Right atrium auricular region (tissue), 2 donors: ENCODE measurements around the gene NXPH1. TPM values are rescaled to one million over a fixed set of nuclear protein-coding genes. Genes with fewer than 3 reads are reported as not detected.

Source experiments
- DNase-seq: peaks from one replicate; pipeline ENCODE4 v3.0.0-alpha.2; 2019; ENCODE audit warnings: low spot score
- H3K27ac ChIP-seq, 2 donors: fragments of 200-600 bp; sonication (generic); 1 replicate in 1 of 2; 2 replicates in 1 of 2; pipeline ENCODE4 v1.5.1; 2016 to 2019
- H3K27me3 ChIP-seq, 2 donors: fragments of 200-600 bp; sonication (generic); one replicate each; pipeline versions ENCODE4 v1.5.1 to v1.6.0; 2017 to 2019
- H3K36me3 ChIP-seq: fragments of 200-600 bp; sonication (generic); one replicate; pipeline ENCODE4 v1.5.1; 2016
- H3K4me1 ChIP-seq, 2 donors: fragments of 200-600 bp; sonication (generic); one replicate each; pipeline versions ENCODE4 v1.5.1 to v1.6.0; 2017 to 2019
- H3K4me3 ChIP-seq, 2 donors: fragments of 200-600 bp; sonication (generic); 1 replicate in 1 of 2; 2 replicates in 1 of 2; pipeline ENCODE4 v1.5.1; 2017 to 2019; ENCODE audit warnings: mild to moderate bottlenecking in 1 of 2, moderate library complexity in 1 of 2
- H3K9me3 ChIP-seq, 2 donors: fragments of 200-600 bp; sonication (generic); one replicate each; pipeline ENCODE4 v1.5.1; 2019
- CTCF ChIP-seq, 2 donors: fragments of 200-600 bp; sonication (generic); IDR thresholded peaks; one replicate each; pipeline ENCODE4 v1.5.1; 2019; ENCODE audit warnings: antibody characterized with exemption in 2 of 2
- total RNA-seq, 2 donors: library from RNA; depleted of rRNA; stranded (reverse); fragments of >200 nt; gene quantifications; one replicate each; pipeline ENCODE4 v1.1.0, GENCODE V29; 2016

NXPH1 gene
- total RNA-seq, 2 donors from 2014 or later = not detected

- DNase-seq = no peak
- Histone ChIP-seq H3K4me1 (peaks cover 0 to 8% of the 10 kb centered on the region in 2 donors), H3K27me3 (peaks cover 0 to 6% of the 10 kb centered on the region in 2 donors), H3K36me3 (no peaks in the 10 kb centered on the region), H3K9me3 (no peaks in the 10 kb centered on the region), H3K4me3 (no peak overlapping the region), H3K27ac (no peak overlapping the region)
- no peak for TF ChIP-seq CTCF (IDR thresholded peaks at IDR 0.05)
Observed at GRCh38 chr7:8389593-8390261, 43.7 kb upstream of the NXPH1 start.

- H3K27me3 ChIP-seq = peaks cover 0 to 6% of the 10 kb centered on the region in 2 donors
- H3K4me3 ChIP-seq = no peak overlapping the region
- no peak for TF ChIP-seq CTCF (IDR thresholded peaks at IDR 0.05)
- H3K36me3 ChIP-seq = no peaks in the 10 kb centered on the region
- DNase-seq = no peak
- peaks cover 0 to 8% of the 10 kb centered on the region in 2 donors for H3K4me1 ChIP-seq
- H3K9me3 ChIP-seq = no peaks in the 10 kb centered on the region
- no peak overlapping the region for H3K27ac ChIP-seq
Observed at GRCh38 chr7:8390262-8390626, 43.2 kb upstream of the NXPH1 start.

- no peaks in the 10 kb centered on the region for H3K9me3 ChIP-seq
- DNase-seq = no peak
- peaks cover 0 to 8% of the 10 kb centered on the region in 2 donors for H3K4me1 ChIP-seq
- no peak overlapping the region for H3K4me3 ChIP-seq
- H3K27me3 ChIP-seq = peaks cover 0 to 6% of the 10 kb centered on the region in 2 donors
- H3K36me3 ChIP-seq = no peaks in the 10 kb centered on the region
- no peak for TF ChIP-seq CTCF (IDR thresholded peaks at IDR 0.05)
- H3K27ac ChIP-seq = no peak overlapping the region
Observed at GRCh38 chr7:8391353-8392062, 41.9 kb upstream of the NXPH1 start.

GRCh38 chr7:8396294-8396693, 37.1 kb upstream of the NXPH1 start:
- no peak overlapping the region for H3K4me3 ChIP-seq
- H3K27me3 ChIP-seq = peaks cover 0 to 6% of the 10 kb centered on the region in 2 donors
- DNase-seq = no peak
- H3K27ac ChIP-seq = no peak overlapping the region
- no peaks in the 10 kb centered on the region for H3K9me3 ChIP-seq
- H3K4me1 ChIP-seq = no peaks in the 10 kb centered on the region
- no peak for TF ChIP-seq CTCF (IDR thresholded peaks at IDR 0.05)
- H3K36me3 ChIP-seq = no peaks in the 10 kb centered on the region

GRCh38 chr7:8408871-8409270, 24.5 kb upstream of the NXPH1 start:
- no peak for DNase-seq
- no peak for TF ChIP-seq CTCF (IDR thresholded peaks at IDR 0.05)
- Histone ChIP-seq H3K27ac (no peak overlapping the region), H3K9me3 (no peaks in the 10 kb centered on the region), H3K4me3 (no peak overlapping the region), H3K27me3 (no peaks in the 10 kb centered on the region), H3K36me3 (no peaks in the 10 kb centered on the region), H3K4me1 (no peaks in the 10 kb centered on the region)
